ENCODE data around the gene DGAT2.

DGAT2 gene

GRCh38 chr11:75840522-75840921 is 71.9 kb downstream of the DGAT2 start:
- Histone ChIP-seq H4K8ac (ENCODE audit: low read depth, low read length) (no peak overlapping the region), H3K14ac (ENCODE audit: low read length) (no peak overlapping the region), H2AFZ (ENCODE audit: insufficient read depth, low read length, poor library complexity) (no peak overlapping the region), H4K91ac (ENCODE audit: low read depth, low read length) (no peak overlapping the region), H2BK120ac (ENCODE audit: insufficient read depth, low read length, poor library complexity) (no peak overlapping the region), H2BK5ac (ENCODE audit: low read depth, low read length, poor library complexity) (no peak overlapping the region), H3K79me1 (ENCODE audit: low read length) (no peaks in the 10 kb centered on the region), H2AK5ac (ENCODE audit: low read length) (no peak overlapping the region), H3K4me1 (ENCODE audit: control insufficient read depth in 1 of 2, insufficient read depth in 2 of 2, low read length in 2 of 2) (peaks cover 3 to 5% of the 10 kb centered on the region in 2 experiments), H3K36me3 (ENCODE audit: control insufficient read depth in 1 of 2, insufficient read depth in 2 of 2, low read length in 2 of 2) (no peaks in the 10 kb centered on the region), H3K4ac (ENCODE audit: low read depth, low read length) (no peak overlapping the region), H3K23ac (ENCODE audit: low read length) (no peak overlapping the region), H3K9ac (ENCODE audit: low read length) (no peak overlapping the region), H3K4me2 (ENCODE audit: low read length) (no peak overlapping the region), H3K9me3 (ENCODE audit: insufficient read depth, low read depth, low read length) (no peaks in the 10 kb centered on the region), H3K4me3 (ENCODE audit: low read depth, low read length) (no peak overlapping the region), H4K12ac (ENCODE audit: low read depth, low read length) (no peak overlapping the region), H3K27me3 (ENCODE audit: insufficient read depth, low read length) (no peaks in the 10 kb centered on the region), H3K79me2 (ENCODE audit: control insufficient read depth, insufficient read depth, low read length, poor library complexity) (no peaks in the 10 kb centered on the region), H2BK12ac (ENCODE audit: low read length) (no peak overlapping the region), H3K18ac (ENCODE audit: low read length) (no peak overlapping the region), H3K27ac (ENCODE audit: low read depth, low read length) (no peak overlapping the region)
- WGBS (ENCODE audit: extremely low coverage, insufficient coverage, insufficient read length) = no CpG with 5 or more reads among the region's 1 CpG
- DNase-seq = no peak

- Histone ChIP-seq H3K27me3 (ENCODE audit: insufficient read depth, low read length) (no peaks in the 10 kb centered on the region), H3K14ac (ENCODE audit: low read length) (no peak overlapping the region), H4K12ac (ENCODE audit: low read depth, low read length) (no peak overlapping the region), H2BK12ac (ENCODE audit: low read length) (no peak overlapping the region), H3K79me2 (ENCODE audit: control insufficient read depth, insufficient read depth, low read length, poor library complexity) (no peaks in the 10 kb centered on the region), H3K36me3 (ENCODE audit: control insufficient read depth in 1 of 2, insufficient read depth in 2 of 2, low read length in 2 of 2) (no peaks in the 10 kb centered on the region), H2AFZ (ENCODE audit: insufficient read depth, low read length, poor library complexity) (no peak overlapping the region), H4K91ac (ENCODE audit: low read depth, low read length) (no peak overlapping the region), H3K18ac (ENCODE audit: low read length) (no peak overlapping the region), H3K79me1 (ENCODE audit: low read length) (no peaks in the 10 kb centered on the region), H4K8ac (ENCODE audit: low read depth, low read length) (no peak overlapping the region), H2AK5ac (ENCODE audit: low read length) (no peak overlapping the region), H3K4me2 (ENCODE audit: low read length) (no peak overlapping the region), H3K4ac (ENCODE audit: low read depth, low read length) (no peak overlapping the region), H3K4me3 (ENCODE audit: low read depth, low read length) (no peak overlapping the region), H3K4me1 (ENCODE audit: control insufficient read depth in 1 of 2, insufficient read depth in 2 of 2, low read length in 2 of 2) (peaks cover 3 to 5% of the 10 kb centered on the region in 2 experiments), H2BK120ac (ENCODE audit: insufficient read depth, low read length, poor library complexity) (no peak overlapping the region), H3K9ac (ENCODE audit: low read length) (no peak overlapping the region), H3K27ac (ENCODE audit: low read depth, low read length) (no peak overlapping the region), H2BK5ac (ENCODE audit: low read depth, low read length, poor library complexity) (no peak overlapping the region), H3K9me3 (ENCODE audit: insufficient read depth, low read depth, low read length) (no peaks in the 10 kb centered on the region), H3K23ac (ENCODE audit: low read length) (no peak overlapping the region)
- WGBS (ENCODE audit: extremely low coverage, insufficient coverage, insufficient read length) = no CpG with 5 or more reads among the region's 2 CpGs
- DNase-seq = no peak
These were observed 73.2 kb downstream of the DGAT2 start for GRCh38 chr11:75841739-75842138.

- Histone ChIP-seq H3K4ac (ENCODE audit: low read depth, low read length) (no peak overlapping the region), H3K79me2 (ENCODE audit: control insufficient read depth, insufficient read depth, low read length, poor library complexity) (no peaks in the 10 kb centered on the region), H4K8ac (ENCODE audit: low read depth, low read length) (no peak overlapping the region), H3K27ac (ENCODE audit: low read depth, low read length) (no peak overlapping the region), H3K9me3 (ENCODE audit: insufficient read depth, low read depth, low read length) (no peaks in the 10 kb centered on the region), H2BK5ac (ENCODE audit: low read depth, low read length, poor library complexity) (no peak overlapping the region), H4K91ac (ENCODE audit: low read depth, low read length) (no peak overlapping the region), H3K36me3 (ENCODE audit: control insufficient read depth in 1 of 2, insufficient read depth in 2 of 2, low read length in 2 of 2) (no peaks in the 10 kb centered on the region), H3K14ac (ENCODE audit: low read length) (no peak overlapping the region), H4K12ac (ENCODE audit: low read depth, low read length) (no peak overlapping the region), H3K4me1 (ENCODE audit: control insufficient read depth in 1 of 2, insufficient read depth in 2 of 2, low read length in 2 of 2) (peaks cover 3 to 5% of the 10 kb centered on the region in 2 experiments), H3K9ac (ENCODE audit: low read length) (no peak overlapping the region), H2AK5ac (ENCODE audit: low read length) (no peak overlapping the region), H2BK120ac (ENCODE audit: insufficient read depth, low read length, poor library complexity) (no peak overlapping the region), H3K4me3 (ENCODE audit: low read depth, low read length) (no peak overlapping the region), H3K23ac (ENCODE audit: low read length) (no peak overlapping the region), H2AFZ (ENCODE audit: insufficient read depth, low read length, poor library complexity) (no peak overlapping the region), H2BK12ac (ENCODE audit: low read length) (no peak overlapping the region), H3K18ac (ENCODE audit: low read length) (no peak overlapping the region), H3K27me3 (ENCODE audit: insufficient read depth, low read length) (no peaks in the 10 kb centered on the region), H3K4me2 (ENCODE audit: low read length) (no peak overlapping the region), H3K79me1 (ENCODE audit: low read length) (no peaks in the 10 kb centered on the region)
- DNase-seq = no peak
These were observed 76.7 kb downstream of the DGAT2 start for GRCh38 chr11:75845324-75845723.

DNA sequence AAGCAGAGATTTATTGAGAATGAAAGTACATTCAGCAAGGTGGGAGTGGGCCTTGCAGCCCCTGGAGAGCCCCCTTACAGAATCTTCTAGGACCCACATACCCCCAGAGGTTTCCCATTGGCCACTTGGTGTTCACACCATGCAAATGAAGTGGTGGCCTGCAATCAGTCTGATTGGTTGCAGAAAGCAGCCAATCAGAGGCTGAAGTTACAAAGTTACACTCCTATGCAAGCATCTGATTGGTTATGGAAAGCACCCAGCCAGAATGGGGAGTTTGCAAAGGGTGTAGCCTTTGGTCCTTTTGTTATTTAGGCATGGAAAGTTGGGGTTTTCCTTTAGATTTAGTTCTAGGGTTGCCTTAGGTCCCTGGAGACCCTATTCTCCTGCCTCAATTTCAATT is 81.3 kb downstream of the DGAT2 start:
- Histone ChIP-seq H3K4me2 (ENCODE audit: low read length) (no peak overlapping the region), H2AK5ac (ENCODE audit: low read length) (no peak overlapping the region), H4K8ac (ENCODE audit: low read depth, low read length) (no peak overlapping the region), H4K91ac (ENCODE audit: low read depth, low read length) (no peak overlapping the region), H3K4ac (ENCODE audit: low read depth, low read length) (no peak overlapping the region), H2BK5ac (ENCODE audit: low read depth, low read length, poor library complexity) (no peak overlapping the region), H2AFZ (ENCODE audit: insufficient read depth, low read length, poor library complexity) (no peak overlapping the region), H3K27ac (ENCODE audit: low read depth, low read length) (no peak overlapping the region), H3K79me1 (ENCODE audit: low read length) (no peaks in the 10 kb centered on the region), H3K23ac (ENCODE audit: low read length) (no peak overlapping the region), H3K9me3 (ENCODE audit: insufficient read depth, low read depth, low read length) (no peaks in the 10 kb centered on the region), H3K18ac (ENCODE audit: low read length) (no peak overlapping the region), H3K4me3 (ENCODE audit: low read depth, low read length) (no peak overlapping the region), H2BK120ac (ENCODE audit: insufficient read depth, low read length, poor library complexity) (no peak overlapping the region), H3K36me3 (ENCODE audit: control insufficient read depth in 1 of 2, insufficient read depth in 2 of 2, low read length in 2 of 2) (peaks cover 0 to 2% of the 10 kb centered on the region in 2 experiments), H3K14ac (ENCODE audit: low read length) (no peak overlapping the region), H3K9ac (ENCODE audit: low read length) (no peak overlapping the region), H4K12ac (ENCODE audit: low read depth, low read length) (no peak overlapping the region), H3K79me2 (ENCODE audit: control insufficient read depth, insufficient read depth, low read length, poor library complexity) (no peaks in the 10 kb centered on the region), H2BK12ac (ENCODE audit: low read length) (no peak overlapping the region), H3K4me1 (ENCODE audit: control insufficient read depth in 1 of 2, insufficient read depth in 2 of 2, low read length in 2 of 2) (no peaks in the 10 kb centered on the region), H3K27me3 (ENCODE audit: insufficient read depth, low read length) (no peaks in the 10 kb centered on the region)
- DNase-seq = no peak

- no peak overlapping the region for H3K4me3 ChIP-seq (ENCODE audit: low read depth, low read length)
These were observed 82.2 kb downstream of the DGAT2 start for GRCh38 chr11:75850787-75851186.

More at GRCh38 chr11:75850787-75851186, 82.2 kb downstream of the DGAT2 start:
- Histone ChIP-seq H2AK5ac (ENCODE audit: low read length) (no peak overlapping the region), H3K18ac (ENCODE audit: low read length) (no peak overlapping the region), H3K27ac (ENCODE audit: low read depth, low read length) (no peak overlapping the region), H3K23ac (ENCODE audit: low read length) (no peak overlapping the region), H2BK12ac (ENCODE audit: low read length) (no peak overlapping the region), H3K79me1 (ENCODE audit: low read length) (no peaks in the 10 kb centered on the region), H2AFZ (ENCODE audit: insufficient read depth, low read length, poor library complexity) (no peak overlapping the region), H3K4ac (ENCODE audit: low read depth, low read length) (no peak overlapping the region), H3K27me3 (ENCODE audit: insufficient read depth, low read length) (no peaks in the 10 kb centered on the region), H3K36me3 (ENCODE audit: control insufficient read depth in 1 of 2, insufficient read depth in 2 of 2, low read length in 2 of 2) (peaks cover 0 to 2% of the 10 kb centered on the region in 2 experiments), H2BK120ac (ENCODE audit: insufficient read depth, low read length, poor library complexity) (no peak overlapping the region), H4K12ac (ENCODE audit: low read depth, low read length) (no peak overlapping the region), H3K4me2 (ENCODE audit: low read length) (no peak overlapping the region), H4K91ac (ENCODE audit: low read depth, low read length) (no peak overlapping the region), H3K79me2 (ENCODE audit: control insufficient read depth, insufficient read depth, low read length, poor library complexity) (no peaks in the 10 kb centered on the region), H3K14ac (ENCODE audit: low read length) (no peak overlapping the region), H3K9me3 (ENCODE audit: insufficient read depth, low read depth, low read length) (no peaks in the 10 kb centered on the region), H3K9ac (ENCODE audit: low read length) (no peak overlapping the region), H4K8ac (ENCODE audit: low read depth, low read length) (no peak overlapping the region), H2BK5ac (ENCODE audit: low read depth, low read length, poor library complexity) (no peak overlapping the region), H3K4me1 (ENCODE audit: control insufficient read depth in 1 of 2, insufficient read depth in 2 of 2, low read length in 2 of 2) (no peaks in the 10 kb centered on the region)
- no peak for DNase-seq
- WGBS (ENCODE audit: extremely low coverage, insufficient coverage, insufficient read length) = no CpG with 5 or more reads among the region's 3 CpGs
